Hepatocyte (in vitro differentiated cells): Measurements from ENCODE around the gene CDK15.

Experiments
- EZH2 ChIP-seq: fragments of 200-600 bp; sonication (generic); IDR thresholded peaks from 2 replicates; pipeline ENCODE4 v1.6.1; 2016; ENCODE audit warnings: antibody characterized with exemption, mild to moderate bottlenecking, borderline replicate concordance
- TF ChIP-seq, protein P1 (sequence below): fragments of 200-600 bp; sonication (generic); IDR thresholded peaks from 2 replicates; pipeline ENCODE4 v1.5.1; 2016; ENCODE audit warnings: antibody characterized with exemption, mild to moderate bottlenecking; ENCODE audit not compliant: poor library complexity

DNA sequence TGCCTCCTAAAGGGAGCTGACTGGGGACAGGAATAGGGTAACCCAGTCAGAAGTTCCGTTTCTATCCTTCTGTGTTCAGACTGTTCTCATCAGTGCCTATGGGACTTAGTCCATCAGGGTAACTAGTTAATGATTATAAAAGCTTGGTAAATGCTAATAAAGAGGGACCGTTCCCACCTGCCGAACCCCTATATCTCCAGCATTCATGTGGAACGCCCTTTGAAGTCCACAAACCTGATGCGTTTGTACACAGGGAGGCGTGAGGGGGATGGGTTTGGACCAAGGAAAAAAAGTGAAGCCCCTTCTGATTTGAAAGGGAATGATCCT, 112.9 kb downstream of the CDK15 start:
- TF ChIP-seq, protein P1, sequence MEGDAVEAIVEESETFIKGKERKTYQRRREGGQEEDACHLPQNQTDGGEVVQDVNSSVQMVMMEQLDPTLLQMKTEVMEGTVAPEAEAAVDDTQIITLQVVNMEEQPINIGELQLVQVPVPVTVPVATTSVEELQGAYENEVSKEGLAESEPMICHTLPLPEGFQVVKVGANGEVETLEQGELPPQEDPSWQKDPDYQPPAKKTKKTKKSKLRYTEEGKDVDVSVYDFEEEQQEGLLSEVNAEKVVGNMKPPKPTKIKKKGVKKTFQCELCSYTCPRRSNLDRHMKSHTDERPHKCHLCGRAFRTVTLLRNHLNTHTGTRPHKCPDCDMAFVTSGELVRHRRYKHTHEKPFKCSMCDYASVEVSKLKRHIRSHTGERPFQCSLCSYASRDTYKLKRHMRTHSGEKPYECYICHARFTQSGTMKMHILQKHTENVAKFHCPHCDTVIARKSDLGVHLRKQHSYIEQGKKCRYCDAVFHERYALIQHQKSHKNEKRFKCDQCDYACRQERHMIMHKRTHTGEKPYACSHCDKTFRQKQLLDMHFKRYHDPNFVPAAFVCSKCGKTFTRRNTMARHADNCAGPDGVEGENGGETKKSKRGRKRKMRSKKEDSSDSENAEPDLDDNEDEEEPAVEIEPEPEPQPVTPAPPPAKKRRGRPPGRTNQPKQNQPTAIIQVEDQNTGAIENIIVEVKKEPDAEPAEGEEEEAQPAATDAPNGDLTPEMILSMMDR, result no peak
- TF ChIP-seq EZH2, result no peak
